ENCODE data around the gene ABL2. TPM values are rescaled to one million over a fixed set of nuclear protein-coding genes. Genes with fewer than 3 reads are reported as not detected.

ABL2 gene
- total RNA-seq, 1 experiment from 2014 or later, result 38.3 TPM

DNA sequence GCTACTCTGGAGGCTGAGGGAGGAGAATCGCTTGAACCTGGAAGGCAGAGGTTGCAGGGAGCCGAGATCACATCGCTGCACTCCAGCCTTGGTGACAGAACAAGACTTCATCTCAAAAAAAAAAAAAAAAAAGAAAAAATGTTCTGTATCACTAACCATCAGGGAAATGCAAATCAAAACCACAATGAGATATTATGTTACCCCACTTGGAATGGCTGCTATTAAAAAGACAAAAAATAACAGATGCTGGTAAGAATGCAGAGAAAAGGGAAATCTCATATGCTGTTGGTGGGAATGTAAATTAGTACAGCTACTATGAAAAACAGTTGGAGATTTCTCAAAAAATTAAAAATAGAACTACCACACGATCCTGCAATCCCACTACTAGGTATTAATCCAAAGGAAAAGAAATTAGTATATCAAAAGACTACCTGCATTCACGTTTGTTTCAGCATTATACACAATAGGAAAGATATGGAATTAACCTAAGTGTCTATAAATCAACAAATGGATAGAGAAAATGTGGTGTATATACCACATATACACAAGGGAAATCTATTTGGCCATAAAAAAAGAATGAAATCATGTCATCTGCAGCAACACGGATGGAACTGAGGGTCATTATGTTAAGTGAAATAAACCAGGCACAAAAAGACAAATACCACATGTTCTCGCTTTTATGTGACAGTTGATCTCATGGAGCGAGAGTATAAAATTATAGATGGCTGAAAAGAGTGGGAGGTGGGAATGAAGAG is 62.6 kb downstream of the ABL2 start:
- intact Hi-C loops (cut with micrococcal nuclease; ENCODE audit: unreplicated experiment), result no loop called here
- no peak overlapping the region for H3K27ac ChIP-seq (ENCODE audit: low read length)
- ChIA-PET CTCF (no interaction called here), POLR2A (interaction anchor here (0.5 kb wide), 1 partner anchor 127 kb away, joined by 4 read pairs; the partner anchor contains the start of gene SOAT1)
- no TSS peak for BruUV-seq (replicated peaks)
- H3K36me3 ChIP-seq (ENCODE audit: control insufficient read depth, insufficient read depth, low read length), result no peaks in the 10 kb centered on the region
- no peak for DNase-seq (ENCODE audit: low read depth, low spot score)
- TF ChIP-seq TCF7L2 (IDR thresholded peaks at IDR 0.05; ENCODE audit: low read depth, low read length) (no peak), SIN3A (IDR thresholded peaks at IDR 0.05; ENCODE audit: borderline replicate concordance, insufficient read depth, low read depth, low read length) (no peak), POLR2AphosphoS5 (IDR thresholded peaks at IDR 0.05; ENCODE audit: low read depth, low read length) (no peak)
- TF ChIP-seq, protein P1, sequence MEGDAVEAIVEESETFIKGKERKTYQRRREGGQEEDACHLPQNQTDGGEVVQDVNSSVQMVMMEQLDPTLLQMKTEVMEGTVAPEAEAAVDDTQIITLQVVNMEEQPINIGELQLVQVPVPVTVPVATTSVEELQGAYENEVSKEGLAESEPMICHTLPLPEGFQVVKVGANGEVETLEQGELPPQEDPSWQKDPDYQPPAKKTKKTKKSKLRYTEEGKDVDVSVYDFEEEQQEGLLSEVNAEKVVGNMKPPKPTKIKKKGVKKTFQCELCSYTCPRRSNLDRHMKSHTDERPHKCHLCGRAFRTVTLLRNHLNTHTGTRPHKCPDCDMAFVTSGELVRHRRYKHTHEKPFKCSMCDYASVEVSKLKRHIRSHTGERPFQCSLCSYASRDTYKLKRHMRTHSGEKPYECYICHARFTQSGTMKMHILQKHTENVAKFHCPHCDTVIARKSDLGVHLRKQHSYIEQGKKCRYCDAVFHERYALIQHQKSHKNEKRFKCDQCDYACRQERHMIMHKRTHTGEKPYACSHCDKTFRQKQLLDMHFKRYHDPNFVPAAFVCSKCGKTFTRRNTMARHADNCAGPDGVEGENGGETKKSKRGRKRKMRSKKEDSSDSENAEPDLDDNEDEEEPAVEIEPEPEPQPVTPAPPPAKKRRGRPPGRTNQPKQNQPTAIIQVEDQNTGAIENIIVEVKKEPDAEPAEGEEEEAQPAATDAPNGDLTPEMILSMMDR (IDR thresholded peaks at IDR 0.05), result no peak
- TF ChIP-seq, protein P2, sequence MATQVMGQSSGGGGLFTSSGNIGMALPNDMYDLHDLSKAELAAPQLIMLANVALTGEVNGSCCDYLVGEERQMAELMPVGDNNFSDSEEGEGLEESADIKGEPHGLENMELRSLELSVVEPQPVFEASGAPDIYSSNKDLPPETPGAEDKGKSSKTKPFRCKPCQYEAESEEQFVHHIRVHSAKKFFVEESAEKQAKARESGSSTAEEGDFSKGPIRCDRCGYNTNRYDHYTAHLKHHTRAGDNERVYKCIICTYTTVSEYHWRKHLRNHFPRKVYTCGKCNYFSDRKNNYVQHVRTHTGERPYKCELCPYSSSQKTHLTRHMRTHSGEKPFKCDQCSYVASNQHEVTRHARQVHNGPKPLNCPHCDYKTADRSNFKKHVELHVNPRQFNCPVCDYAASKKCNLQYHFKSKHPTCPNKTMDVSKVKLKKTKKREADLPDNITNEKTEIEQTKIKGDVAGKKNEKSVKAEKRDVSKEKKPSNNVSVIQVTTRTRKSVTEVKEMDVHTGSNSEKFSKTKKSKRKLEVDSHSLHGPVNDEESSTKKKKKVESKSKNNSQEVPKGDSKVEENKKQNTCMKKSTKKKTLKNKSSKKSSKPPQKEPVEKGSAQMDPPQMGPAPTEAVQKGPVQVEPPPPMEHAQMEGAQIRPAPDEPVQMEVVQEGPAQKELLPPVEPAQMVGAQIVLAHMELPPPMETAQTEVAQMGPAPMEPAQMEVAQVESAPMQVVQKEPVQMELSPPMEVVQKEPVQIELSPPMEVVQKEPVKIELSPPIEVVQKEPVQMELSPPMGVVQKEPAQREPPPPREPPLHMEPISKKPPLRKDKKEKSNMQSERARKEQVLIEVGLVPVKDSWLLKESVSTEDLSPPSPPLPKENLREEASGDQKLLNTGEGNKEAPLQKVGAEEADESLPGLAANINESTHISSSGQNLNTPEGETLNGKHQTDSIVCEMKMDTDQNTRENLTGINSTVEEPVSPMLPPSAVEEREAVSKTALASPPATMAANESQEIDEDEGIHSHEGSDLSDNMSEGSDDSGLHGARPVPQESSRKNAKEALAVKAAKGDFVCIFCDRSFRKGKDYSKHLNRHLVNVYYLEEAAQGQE (IDR thresholded peaks at IDR 0.05; ENCODE audit: insufficient read depth in 1 of 2, low read depth in 2 of 2, low read length in 1 of 2), result no peak
- H3K4me1 ChIP-seq (ENCODE audit: control insufficient read depth, insufficient read depth, low read length), result peaks cover 11% of the 10 kb centered on the region
- no peaks in the 10 kb centered on the region for H3K27me3 ChIP-seq (ENCODE audit: control insufficient read depth, insufficient read depth, low read length)
- in situ Hi-C loops (cut with HindIII; ENCODE audit: low pct_unique_long_range_greater_than_20kb, low sequenced_read_pairs), result no loop called here
- H3K9me3 ChIP-seq (ENCODE audit: control insufficient read depth, insufficient read depth, low read depth, low read length), result no peaks in the 10 kb centered on the region
- H3K4me3 ChIP-seq (ENCODE audit: low read depth in 2 of 2, low read length in 2 of 2), result no peak overlapping the region
- no peak for ATAC-seq

DNA sequence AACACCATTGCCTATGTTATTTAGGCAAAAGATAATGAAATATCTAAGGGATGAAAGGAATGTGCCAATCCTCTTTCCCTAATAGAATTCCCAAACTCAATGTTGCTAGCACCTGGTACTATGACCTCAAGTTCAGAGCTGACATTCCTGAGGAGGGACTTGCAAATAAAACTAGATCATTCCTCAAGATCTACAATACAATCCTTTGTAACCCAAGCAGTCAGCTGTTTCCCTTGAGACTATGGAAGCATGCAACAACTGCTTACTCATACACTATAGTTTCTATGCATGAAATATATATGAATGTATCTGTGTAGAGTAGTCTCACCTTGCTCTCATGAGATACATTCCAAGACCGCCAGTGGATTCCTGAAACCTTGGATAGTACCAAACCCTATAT is 65.0 kb downstream of the ABL2 start:
- ATAC-seq (peak; percentile 93), DNase-seq (ENCODE audit: low read depth, low spot score) (no peak)
- BruUV-seq (replicated peaks), result no TSS peak
- 0 out of 2 replicates have a peak, but pooled peaks have one; percentile 40 for TF ChIP-seq TCF7L2 (IDR thresholded peaks at IDR 0.05; ENCODE audit: low read depth, low read length)
- no peak for TF ChIP-seq SIN3A (IDR thresholded peaks at IDR 0.05; ENCODE audit: borderline replicate concordance, insufficient read depth, low read depth, low read length)
- no peaks in the 10 kb centered on the region for H3K36me3 ChIP-seq (ENCODE audit: control insufficient read depth, insufficient read depth, low read length)
- intact Hi-C loops (cut with micrococcal nuclease; ENCODE audit: unreplicated experiment) (no loop called here), in situ Hi-C loops (cut with HindIII; ENCODE audit: low pct_unique_long_range_greater_than_20kb, low sequenced_read_pairs) (no loop called here)
- no peaks in the 10 kb centered on the region for H3K9me3 ChIP-seq (ENCODE audit: control insufficient read depth, insufficient read depth, low read depth, low read length)
- ChIA-PET CTCF (no interaction called here), POLR2A (no interaction called here)
- H3K4me3 ChIP-seq (ENCODE audit: low read depth in 2 of 2, low read length in 2 of 2), result no peak overlapping the region
- H3K27ac ChIP-seq (ENCODE audit: low read length), result peak overlapping the region; percentile 74
- H3K4me1 ChIP-seq (ENCODE audit: control insufficient read depth, insufficient read depth, low read length), result peaks cover 9% of the 10 kb centered on the region
- H3K27me3 ChIP-seq (ENCODE audit: control insufficient read depth, insufficient read depth, low read length), result no peaks in the 10 kb centered on the region

DNA sequence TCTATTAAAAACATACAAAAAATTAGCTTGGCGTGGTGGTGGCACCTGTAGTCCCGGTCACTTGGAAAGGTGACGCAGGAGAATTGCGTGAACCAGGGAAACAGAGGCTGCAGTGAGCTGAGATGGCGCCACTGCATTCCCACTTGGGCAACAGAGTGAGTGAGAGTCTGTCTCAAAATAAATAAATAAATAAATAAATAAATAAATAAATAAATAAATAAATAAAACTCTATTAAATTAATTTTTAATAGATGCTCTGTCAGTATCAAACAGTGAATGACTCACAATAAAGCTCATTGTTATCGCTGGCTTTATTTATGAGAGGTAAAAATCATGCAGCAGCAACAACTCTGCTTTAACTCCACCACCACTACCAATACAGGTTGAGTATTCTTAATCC is 72.8 kb downstream of the ABL2 start:
- intact Hi-C loops (cut with micrococcal nuclease; ENCODE audit: unreplicated experiment) (no loop called here), in situ Hi-C loops (cut with HindIII; ENCODE audit: low pct_unique_long_range_greater_than_20kb, low sequenced_read_pairs) (no loop called here)
- POLR2A ChIA-PET, result no interaction called here

More for the DNA sequence above, 72.8 kb downstream of the ABL2 start:
- Histone ChIP-seq H3K4me1 (ENCODE audit: control insufficient read depth, insufficient read depth, low read length) (no peaks in the 10 kb centered on the region), H3K4me3 (ENCODE audit: low read depth in 2 of 2, low read length in 2 of 2) (no peak overlapping the region), H3K36me3 (ENCODE audit: control insufficient read depth, insufficient read depth, low read length) (no peaks in the 10 kb centered on the region), H3K9me3 (ENCODE audit: control insufficient read depth, insufficient read depth, low read depth, low read length) (no peaks in the 10 kb centered on the region), H3K27me3 (ENCODE audit: control insufficient read depth, insufficient read depth, low read length) (no peaks in the 10 kb centered on the region), H3K27ac (ENCODE audit: low read length) (no peak overlapping the region)
- CTCF ChIA-PET, result no interaction called here
- no peak for TF ChIP-seq TCF7L2 (IDR thresholded peaks at IDR 0.05; ENCODE audit: low read depth, low read length)
- TF ChIP-seq, protein P1 (IDR thresholded peaks at IDR 0.05), result no peak
- TF ChIP-seq, protein P2 (IDR thresholded peaks at IDR 0.05; ENCODE audit: insufficient read depth in 1 of 2, low read depth in 2 of 2, low read length in 1 of 2), result no peak
- no peak for TF ChIP-seq SIN3A (IDR thresholded peaks at IDR 0.05; ENCODE audit: borderline replicate concordance, insufficient read depth, low read depth, low read length)
- TF ChIP-seq POLR2AphosphoS5 (IDR thresholded peaks at IDR 0.05; ENCODE audit: low read depth, low read length), result no peak
- ATAC-seq (no peak), DNase-seq (ENCODE audit: low read depth, low spot score) (no peak)
- no TSS peak for BruUV-seq (replicated peaks)

Measured in Panc1 (cell line).